Endothelial cell of umbilical vein (primary cell): ENCODE results near the gene APCDD1L. TPM values are rescaled to one million over a fixed set of nuclear protein-coding genes. Genes with fewer than 3 reads are reported as not detected.

ENCODE experiments used
- BruUV-seq: library from RNA; stranded (reverse); fragments of 400-500 nt; replicated peaks from 2 replicates; lab custom pipeline; 2021; lab: Mats Ljungman, UMichigan
- CTCF ChIA-PET: fragments of 300-600, 350-600 bp; sonication (Branson Sonifier 250); formaldehyde crosslinking; loops from one replicate; lab custom pipeline; 2021; ENCODE audit warnings: antibody characterized with exemption, inconsistent platforms; lab: Charles Lee
- POLR2A ChIA-PET: fragments of 300-600, 350-600 bp; sonication (Branson Sonifier 250); formaldehyde crosslinking; loops from one replicate; lab custom pipeline; 2021; ENCODE audit warnings: antibody characterized with exemption, inconsistent platforms; lab: Charles Lee
- DNase-seq: peaks from one replicate; pipeline ENCODE4 v3.0.0-alpha.2; 2011; ENCODE audit warnings: low read depth, low spot score
- FAIRE-seq: peaks from 2 replicates; lab custom pipeline; 2011; peaks lifted over from hg19 to GRCh38; lab: Jason Lieb, UNC
- H2AFZ ChIP-seq: 2 replicates; pipeline ENCODE4 v1.6.0; 2012; ENCODE audit warnings: low read depth, low read length, control low read depth, inconsistent platforms
- H3K27ac ChIP-seq: 2 replicates; pipeline ENCODE4 v1.5.1; 2011; ENCODE audit warnings: low read depth, mild to moderate bottlenecking, control low read depth, low read length, moderate library complexity; ENCODE audit not compliant: insufficient read depth
- H3K27me3 ChIP-seq, 2 experiments: 2 replicates each; pipeline versions ENCODE4 v1.6.0 to v1.6.1; 2011; ENCODE audit warnings: low read length in 2 of 2, mixed read lengths in 1 of 2; ENCODE audit not compliant: control insufficient read depth in 2 of 2, insufficient read depth in 2 of 2
- H3K36me3 ChIP-seq, 2 experiments: 2 replicates in 1 of 2; 3 replicates in 1 of 2; pipeline ENCODE4 v1.5.1; 2011; ENCODE audit warnings: low read length in 2 of 2, mild to moderate bottlenecking in 1 of 2, moderate library complexity in 1 of 2; ENCODE audit not compliant: control insufficient read depth in 2 of 2, insufficient read depth in 2 of 2; ENCODE audit errors: extremely low read depth in 1 of 2
- H3K4me1 ChIP-seq: 3 replicates; pipeline ENCODE4 v1.5.1; 2011; ENCODE audit warnings: mild to moderate bottlenecking, low read length; ENCODE audit not compliant: control insufficient read depth, insufficient read depth; ENCODE audit errors: extremely low read depth
- H3K4me2 ChIP-seq: 2 replicates; pipeline ENCODE4 v1.6.1; 2011; ENCODE audit warnings: low read length, control low read depth, mixed read lengths; ENCODE audit not compliant: insufficient read depth
- H3K4me3 ChIP-seq, 3 experiments: fragments of 200-600 bp in 1 of 3; sonication (generic), shearing (Covaris generic) in 1 of 3; replicated peaks in 1 of 3; 2 replicates each; pipeline ENCODE4 v1.5.1; 2011 to 2016; ENCODE audit warnings: control low read depth in 3 of 3, low read length in 3 of 3, mild to moderate bottlenecking in 2 of 3, inconsistent platforms in 1 of 3, low read depth in 1 of 3, moderate library complexity in 1 of 3; ENCODE audit not compliant: insufficient read depth in 1 of 3
- H3K79me2 ChIP-seq: 2 replicates; pipeline ENCODE4 v1.6.0; 2012; ENCODE audit warnings: low read length, inconsistent platforms; ENCODE audit not compliant: control insufficient read depth, insufficient read depth
- H3K9ac ChIP-seq: replicated peaks from 2 replicates; pipeline ENCODE3; 2011; ENCODE audit warnings: low read length, control low read depth; ENCODE audit not compliant: insufficient read depth; ENCODE audit errors: extremely low read depth
- H3K9me1 ChIP-seq: replicated peaks from 3 replicates; pipeline ENCODE4 v1.6.0; 2011; ENCODE audit warnings: mild to moderate bottlenecking, low read length; ENCODE audit not compliant: control insufficient read depth, insufficient read depth; ENCODE audit errors: extremely low read depth
- H3K9me3 ChIP-seq: replicated peaks from 2 replicates; pipeline ENCODE4 v1.5.1; 2012; ENCODE audit warnings: low read length, inconsistent platforms; ENCODE audit not compliant: control insufficient read depth, insufficient read depth
- H4K20me1 ChIP-seq: replicated peaks from 2 replicates; pipeline ENCODE3; 2011; ENCODE audit warnings: mild to moderate bottlenecking, low read length; ENCODE audit not compliant: control insufficient read depth, insufficient read depth; ENCODE audit errors: extremely low read depth
- CTCF ChIP-seq, 2 donors: IDR thresholded peaks; 1 replicate in 1 of 2; 2 replicates in 1 of 2; pipeline ENCODE4 v1.5.1; 2011; ENCODE audit warnings: low read length in 2 of 2, mild to moderate bottlenecking in 2 of 2, moderate library complexity in 2 of 2, control low read depth in 1 of 2, inconsistent platforms in 1 of 2, low read depth in 1 of 2; ENCODE audit not compliant: insufficient read depth in 1 of 2; ENCODE audit errors: extremely low read depth in 1 of 2
- EZH2 ChIP-seq: IDR thresholded peaks from 2 replicates; pipeline ENCODE4 v1.6.1; 2012; ENCODE audit warnings: borderline replicate concordance, low read depth, mild to moderate bottlenecking, moderate library complexity, low read length, inconsistent platforms; ENCODE audit not compliant: severe bottlenecking
- FOS ChIP-seq: IDR thresholded peaks from 2 replicates; pipeline ENCODE4 v1.6.1; 2011; ENCODE audit warnings: mild to moderate bottlenecking, low read length, moderate library complexity, borderline replicate concordance; ENCODE audit not compliant: insufficient read depth
- GATA2 ChIP-seq: IDR thresholded peaks from 2 replicates; pipeline ENCODE4 v1.7.0; 2011; ENCODE audit warnings: low read depth, mild to moderate bottlenecking, moderate library complexity, mixed read lengths, low read length; ENCODE audit not compliant: insufficient read length, insufficient read depth
- JUN ChIP-seq: IDR thresholded peaks from 2 replicates; pipeline ENCODE4 v1.6.1; 2011; ENCODE audit warnings: borderline replicate concordance, low read depth; ENCODE audit not compliant: insufficient read length, insufficient read depth
- MAX ChIP-seq: IDR thresholded peaks from 2 replicates; pipeline ENCODE4 v1.6.1; 2011; ENCODE audit not compliant: insufficient read depth, insufficient read length
- MYC ChIP-seq: IDR thresholded peaks from one replicate; pipeline ENCODE4 v1.6.1; 2011; ENCODE audit warnings: mild to moderate bottlenecking, low read depth, low read length
- POLR2A ChIP-seq: IDR thresholded peaks from 2 replicates; pipeline ENCODE4 v1.6.1; 2012; ENCODE audit warnings: low read depth, mild to moderate bottlenecking, control low read depth, low read length
- POLR2AphosphoS5 ChIP-seq: IDR thresholded peaks from 2 replicates; pipeline ENCODE4 v1.6.1; 2012; ENCODE audit warnings: low read depth, mild to moderate bottlenecking, control low read depth, low read length, moderate library complexity; ENCODE audit not compliant: insufficient read depth
- dilution Hi-C: fragments of 300-500 bp; cut with MboI; formaldehyde crosslinking; loops from one replicate; pipeline ENCODE4 v1.15.0; 2019; ENCODE audit warnings: low sequenced_read_pairs; ENCODE audit not compliant: extremely low pct_ligation_motif_present
- intact Hi-C: fragments of 100-400 bp; cut with micrococcal nuclease; formaldehyde crosslinking; loops from one replicate; pipeline ENCODE4 v1.10.0; 2022
- polyA plus RNA-seq, 4 experiments: library from polyadenylated mRNA; depleted of rRNA in 3 of 4; stranded (reverse) in 3 of 4; unstranded in 1 of 4; fragments of >200 nt; gene quantifications; 2 replicates each; pipeline versions ENCODE4 v1.2.1 to v1.2.3, GENCODE V29; 2011 to 2012; ENCODE audit warnings: missing spikeins in 1 of 4
- total RNA-seq: library from RNA; stranded (reverse); gene quantifications from 2 replicates; pipeline ENCODE4 v1.2.3, GENCODE V29; 2021

The APCDD1L gene
- total and polyA plus RNA-seq, 2 donors (not counting 3 experiments of a cell fraction or from before 2014, with no cell fraction given): 0.17 to 1.4 TPM

- no peak for TF ChIP-seq GATA2
- TF ChIP-seq POLR2AphosphoS5: no peak
- no peak for TF ChIP-seq MYC
- no peak for TF ChIP-seq EZH2
- no peak for TF ChIP-seq MAX
- TF ChIP-seq JUN: no peak
- no peak for TF ChIP-seq CTCF (IDR thresholded peaks at IDR 0.05; ENCODE audit: extremely low read depth in 1 of 2, insufficient read depth in 1 of 2, low read depth in 1 of 2, low read length in 2 of 2)
- TF ChIP-seq FOS: no peak
- no peak for TF ChIP-seq POLR2A
- intact Hi-C loops: no loop called here
- ChIA-PET CTCF (interaction anchor here (1.3 kb wide), 1 partner anchor 19 kb away, joined by 3 read pairs; no protein-coding TSS in a partner anchor), POLR2A (interaction anchor here (0.7 kb wide), 1 partner anchor 276 kb away, joined by 3 read pairs; no protein-coding TSS in a partner anchor)
- no peaks in the 10 kb centered on the region for H3K9me3 ChIP-seq
- peaks cover 83% of the 10 kb centered on the region for H3K79me2 ChIP-seq
- no peaks in the 10 kb centered on the region for H3K36me3 ChIP-seq
- no peak overlapping the region for H3K4me3 ChIP-seq
- H3K4me2 ChIP-seq: no peak overlapping the region
- no peak overlapping the region for H3K27ac ChIP-seq
- H2AFZ ChIP-seq: no peak overlapping the region
- no peak for FAIRE-seq
- H3K4me1 ChIP-seq: peaks cover 4% of the 10 kb centered on the region
- no TSS peak for BruUV-seq
- no peak overlapping the region for H3K9ac ChIP-seq
- no peaks in the 10 kb centered on the region for H3K9me1 ChIP-seq
- no peaks in the 10 kb centered on the region for H4K20me1 ChIP-seq
- no peak for DNase-seq
- no peaks in the 10 kb centered on the region for H3K27me3 ChIP-seq
- dilution Hi-C loops: no loop called here
These were observed 85.9 kb downstream of the APCDD1L start for GRCh38 chr20:58429303-58429702.
